NCI-H2171 treated with DMSO at 0.1 percent for 48 hours (cell line): ENCODE results near the gene TMEM208.

Source experiments
- DNase-seq: peaks from one replicate; lab custom pipeline; 2025; lab: John Stamatoyannopoulos, UW

Gene TMEM208

DNA sequence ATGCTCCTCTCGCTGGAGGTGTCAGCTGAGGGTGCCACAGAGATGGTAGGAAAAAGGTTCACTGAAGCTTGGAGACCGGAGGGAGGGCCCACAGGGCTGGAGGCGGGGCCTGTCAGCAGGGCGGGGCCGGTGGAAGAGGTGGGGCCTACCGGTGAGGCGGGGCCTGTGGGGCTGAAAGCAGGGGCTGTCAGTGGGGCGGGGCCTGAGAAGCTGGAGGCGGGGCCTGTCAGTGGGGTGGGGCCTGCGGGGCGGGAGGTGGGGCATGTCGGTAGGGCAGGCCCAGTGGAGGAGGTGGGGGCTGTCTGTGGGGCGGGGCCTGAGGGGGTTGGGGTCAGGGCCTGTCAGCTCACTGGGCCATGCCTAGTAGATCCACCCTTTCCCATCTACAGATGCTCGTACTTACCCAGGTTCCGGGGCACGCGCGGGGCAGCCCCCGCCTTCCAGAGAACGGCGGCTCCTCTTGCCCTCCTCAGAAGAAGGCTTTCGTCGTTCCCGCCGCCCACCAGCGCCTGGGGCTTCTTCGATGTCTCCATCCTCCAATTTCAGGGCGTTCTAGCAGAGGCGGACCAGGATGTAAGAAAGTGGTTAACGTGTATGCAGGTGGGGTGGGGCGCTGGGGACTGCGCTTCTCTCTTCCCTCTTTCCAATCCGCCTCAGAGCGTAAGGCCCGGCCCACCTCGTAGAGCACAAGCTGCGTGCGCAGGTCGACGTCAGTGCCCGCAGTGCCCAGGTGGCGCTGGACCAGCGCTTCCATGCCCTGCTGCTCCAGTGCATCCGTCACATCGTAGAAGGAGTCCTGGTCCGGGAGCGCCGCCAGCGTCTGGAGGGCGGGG, 9.8 kb downstream of the TMEM208 start:
- DNase-seq, result no peak

DNA sequence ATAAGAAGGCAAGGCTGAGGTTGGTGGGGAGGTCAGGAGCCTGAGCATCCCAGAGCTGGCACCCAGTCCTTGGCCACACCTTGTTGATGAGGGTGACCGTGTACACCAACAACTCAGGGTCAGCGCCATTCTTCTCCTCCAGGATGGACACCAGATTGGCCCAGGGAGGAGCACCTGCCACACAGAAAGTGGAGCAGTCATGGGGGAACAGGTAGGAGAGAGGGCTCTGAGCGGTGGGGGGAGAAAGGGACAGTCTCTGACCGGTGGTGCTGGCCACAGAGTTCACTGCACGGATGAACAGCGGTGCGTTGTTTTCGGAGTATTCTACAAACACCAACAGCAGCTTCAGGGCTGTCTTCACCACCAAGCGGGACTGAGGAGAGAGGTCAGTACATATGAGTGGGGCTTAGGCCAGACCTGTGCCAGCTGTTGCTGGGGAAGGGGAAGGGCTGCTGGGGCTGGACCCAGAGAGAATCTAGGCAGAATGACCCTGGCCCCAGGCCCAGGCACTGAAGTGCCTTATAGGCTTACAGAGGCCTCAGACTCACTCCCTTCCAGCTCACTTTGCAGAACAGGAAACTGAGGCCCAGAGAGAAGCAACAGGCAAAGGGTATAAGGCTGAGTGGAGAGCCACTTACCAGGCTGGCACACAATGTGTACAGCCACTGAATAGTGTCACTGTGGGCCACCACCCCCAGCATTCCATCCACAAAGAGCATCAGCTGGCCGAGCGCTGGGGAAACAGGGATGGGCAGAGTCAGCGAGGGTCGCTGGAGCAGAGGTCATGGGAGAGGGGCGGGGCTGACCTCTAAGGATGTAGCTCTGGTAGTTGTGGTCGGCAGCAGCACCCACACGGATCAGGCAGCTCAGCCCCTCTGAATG, 10.7 kb downstream of the TMEM208 start:
- DNase-seq, result no peak

DNA sequence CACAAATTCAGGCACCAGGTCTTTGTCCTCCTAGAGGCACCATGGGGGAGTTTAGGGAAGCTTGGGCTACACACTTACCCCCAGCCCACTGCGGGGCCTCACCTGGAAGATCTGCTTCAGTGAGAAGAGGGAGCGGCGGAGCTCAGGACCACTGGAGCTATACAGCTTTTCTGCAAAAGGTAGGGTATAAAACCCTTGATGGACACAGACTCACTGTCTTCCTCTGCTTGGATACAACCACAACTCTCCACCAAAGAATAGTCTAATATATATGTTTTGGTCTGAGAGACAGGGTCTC, 11.3 kb downstream of the TMEM208 start:
- DNase-seq, result no peak

DNA sequence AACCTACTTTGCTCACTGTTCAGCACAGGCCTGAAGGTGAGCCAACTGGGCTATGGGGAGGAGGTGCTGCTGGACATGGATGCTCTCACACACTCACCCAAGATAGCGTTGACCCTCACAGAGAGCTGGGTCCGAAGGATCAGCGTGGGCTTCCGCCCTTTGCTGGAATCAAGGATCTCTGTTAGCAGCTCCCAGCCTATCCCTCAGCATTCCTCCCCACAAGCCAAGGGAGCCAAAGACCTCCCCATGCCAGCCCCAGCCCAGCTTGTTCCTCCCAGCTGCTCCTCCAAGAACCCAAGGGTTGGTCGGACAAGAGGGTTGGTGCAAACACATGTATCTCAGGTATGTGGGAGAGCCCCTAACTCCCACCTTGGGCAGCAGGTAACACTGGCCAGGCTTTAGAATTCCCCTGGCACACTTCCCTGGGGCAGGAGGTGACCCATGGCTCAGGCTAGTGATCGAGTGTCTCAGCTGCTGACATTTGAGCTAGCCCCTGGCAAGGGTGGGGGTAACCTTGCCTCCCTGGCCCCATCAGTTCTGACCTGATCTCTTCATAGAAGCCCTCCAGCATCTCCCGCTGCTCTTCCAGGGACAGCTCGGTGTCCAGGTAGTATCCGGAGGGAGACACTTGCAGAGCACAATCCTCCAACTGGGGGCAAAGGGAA, 12.0 kb downstream of the TMEM208 start:
- no peak for DNase-seq

DNA sequence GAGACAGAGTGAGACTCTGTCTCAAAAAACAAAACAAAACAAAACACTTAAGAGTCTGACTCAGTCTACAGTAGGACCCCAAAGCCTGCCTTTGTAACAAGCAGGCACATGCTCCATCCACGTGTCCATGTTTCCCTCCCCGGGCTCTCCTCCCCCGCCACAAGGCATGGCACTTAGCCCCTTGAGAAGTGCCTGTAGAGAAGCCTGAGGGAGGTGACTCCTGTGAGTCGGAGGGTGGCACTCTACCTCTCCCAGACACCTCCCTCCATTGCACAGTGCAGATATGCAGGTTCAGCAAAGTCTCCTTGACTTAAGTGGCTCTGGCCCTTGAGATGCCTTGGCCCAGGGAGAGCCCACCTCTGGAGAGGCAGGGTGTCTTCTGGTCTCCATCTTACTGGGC, 13.6 kb downstream of the TMEM208 start:
- no peak for DNase-seq

DNA sequence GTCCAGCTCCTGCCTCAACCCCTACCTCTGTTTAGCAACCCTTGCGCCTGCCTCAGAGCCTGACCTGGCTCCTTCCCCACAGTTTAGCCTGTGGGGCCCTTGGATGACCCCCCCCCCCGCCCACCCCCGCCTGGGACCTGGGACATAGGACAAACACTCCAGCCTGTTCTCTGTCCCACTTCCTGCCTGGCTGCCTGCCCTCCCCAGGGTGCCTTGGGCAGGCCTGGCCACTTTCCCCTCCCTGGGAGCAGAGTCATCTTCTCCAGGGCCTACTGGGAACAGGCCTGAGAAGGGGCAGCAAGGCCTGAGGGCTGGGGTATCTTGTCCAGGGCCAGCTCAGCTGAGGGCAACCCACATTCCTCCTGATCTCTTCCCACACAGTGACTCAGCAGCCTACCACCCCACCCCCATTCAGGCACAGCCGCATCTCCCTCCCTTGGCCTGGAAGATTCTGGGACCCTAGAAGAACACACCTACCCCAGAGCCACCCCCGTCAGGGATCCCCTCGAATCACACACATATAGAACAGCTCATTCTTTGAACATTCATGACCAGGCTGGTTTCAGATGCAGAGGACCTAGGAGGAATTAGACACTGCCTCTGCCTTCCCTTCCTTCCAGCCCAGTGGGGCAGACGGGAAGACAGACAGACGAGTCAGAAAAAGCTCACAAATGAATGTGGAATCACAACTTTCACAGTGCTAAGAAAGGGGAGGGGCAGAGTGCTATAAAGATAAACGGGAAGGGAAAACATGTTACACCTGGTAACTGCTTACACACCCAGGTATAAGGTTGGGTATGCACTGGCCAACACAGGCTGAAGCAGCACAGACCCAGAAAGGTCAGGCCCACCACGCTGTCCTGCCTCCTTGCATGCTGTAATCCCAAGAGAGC, 14.3 kb downstream of the TMEM208 start:
- DNase-seq, result no peak

DNA sequence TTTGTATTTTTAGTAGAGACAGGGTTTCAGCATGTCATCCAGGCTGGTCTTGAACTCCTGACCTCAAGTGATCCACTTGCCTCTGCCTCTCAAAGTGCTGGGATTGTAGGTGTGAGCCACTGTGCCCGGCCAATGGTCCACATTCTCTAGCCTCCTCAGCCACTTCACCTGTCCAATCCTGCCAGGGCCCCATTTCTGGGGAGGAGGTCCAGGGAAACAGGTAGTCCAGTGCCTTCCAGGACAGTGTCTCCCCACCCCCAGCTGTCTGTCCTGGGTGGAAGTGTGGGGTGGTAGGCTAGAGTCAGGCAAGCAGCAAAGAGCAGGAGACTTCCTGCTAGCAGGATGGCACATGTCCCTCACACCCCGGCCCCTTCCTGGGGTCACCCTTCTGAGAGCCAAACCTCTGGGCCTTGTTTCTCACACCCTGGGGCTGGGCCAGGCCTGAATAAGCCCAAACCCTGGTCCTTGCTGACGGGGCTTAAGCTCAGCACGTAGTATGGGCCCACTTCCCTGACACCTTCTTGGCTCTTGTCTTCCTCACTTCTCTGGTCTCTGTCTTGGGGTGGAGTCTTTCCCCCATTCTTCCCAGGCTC, 15.3 kb downstream of the TMEM208 start:
- no peak for DNase-seq

DNA sequence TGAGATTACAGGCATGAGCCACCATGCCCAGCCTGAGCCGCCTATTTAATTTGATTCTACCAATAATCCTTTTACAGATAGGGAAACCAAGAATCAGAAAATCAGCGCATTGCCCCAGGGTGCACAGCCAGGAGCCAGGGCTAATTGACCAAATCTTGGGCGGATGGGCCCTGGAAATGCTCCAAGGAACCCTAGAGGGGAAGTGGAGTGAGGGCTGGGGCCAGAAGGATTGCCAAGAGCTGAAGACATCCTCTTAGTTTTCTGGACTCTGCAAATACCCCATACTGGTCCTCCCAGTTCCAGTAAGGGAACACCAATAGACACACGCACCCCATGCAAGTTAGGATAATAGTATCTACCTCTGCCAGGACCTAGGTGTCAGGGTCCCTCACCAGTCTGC, 16.6 kb downstream of the TMEM208 start:
- DNase-seq, result no peak

DNA sequence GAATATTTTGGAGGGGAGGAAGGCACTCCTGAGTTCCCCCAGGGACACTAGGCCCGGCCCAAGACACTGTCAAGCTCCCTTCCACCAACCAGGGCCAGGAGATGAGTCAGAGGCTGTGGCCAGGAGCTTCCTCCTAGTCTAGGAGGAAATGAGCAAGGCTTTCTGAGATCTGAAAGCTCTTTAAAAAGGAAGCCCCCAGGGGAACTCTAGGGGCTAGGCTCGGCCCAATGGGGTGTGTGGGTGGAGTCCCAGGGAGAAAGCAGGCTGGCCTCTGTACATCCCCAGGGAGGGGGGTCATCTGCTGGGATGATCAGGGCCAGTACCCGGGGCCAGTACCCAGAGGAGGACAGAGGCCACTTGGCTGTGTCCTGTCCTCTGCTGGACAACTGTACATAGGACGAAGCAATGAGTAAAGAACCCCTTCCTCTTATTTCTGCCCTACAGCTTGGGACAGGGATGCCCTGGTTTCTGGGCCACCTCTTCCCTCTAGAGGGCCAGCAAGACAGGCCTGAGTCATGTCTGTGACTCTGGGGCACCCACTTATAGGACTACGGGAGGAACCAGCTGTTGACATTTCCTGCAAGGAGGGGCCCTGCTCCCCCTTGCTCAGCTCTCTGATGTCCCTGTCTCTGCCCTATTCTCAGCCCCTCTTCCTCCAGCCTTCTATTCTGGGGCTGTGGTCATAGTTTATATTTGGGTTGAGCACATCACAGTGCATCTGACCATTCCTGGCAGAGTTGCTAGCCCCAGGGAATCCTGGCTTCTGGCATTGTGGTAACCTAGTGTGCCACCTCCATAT, 17.7 kb downstream of the TMEM208 start:
- DNase-seq, result no peak

DNA sequence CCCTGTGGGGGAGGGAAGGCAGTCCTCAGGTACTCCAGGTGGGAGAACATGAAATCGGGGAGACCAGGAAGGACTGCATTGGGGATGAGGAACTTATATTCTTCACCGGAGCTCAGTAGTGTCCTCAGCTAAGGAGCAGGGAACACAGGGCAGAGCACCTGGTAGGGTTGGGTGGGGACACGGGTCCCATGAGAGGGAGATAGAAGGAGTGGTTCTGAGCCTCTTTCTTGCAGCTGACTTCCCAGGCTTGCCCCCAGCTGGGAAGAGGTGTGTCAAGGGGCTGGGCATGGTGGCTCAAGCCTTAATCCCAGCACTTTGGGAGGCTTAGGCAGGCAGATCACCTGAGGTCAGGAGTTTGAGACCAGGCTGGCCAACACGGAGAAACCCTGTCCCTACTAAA, 18.3 kb downstream of the TMEM208 start:
- DNase-seq, result no peak

DNA sequence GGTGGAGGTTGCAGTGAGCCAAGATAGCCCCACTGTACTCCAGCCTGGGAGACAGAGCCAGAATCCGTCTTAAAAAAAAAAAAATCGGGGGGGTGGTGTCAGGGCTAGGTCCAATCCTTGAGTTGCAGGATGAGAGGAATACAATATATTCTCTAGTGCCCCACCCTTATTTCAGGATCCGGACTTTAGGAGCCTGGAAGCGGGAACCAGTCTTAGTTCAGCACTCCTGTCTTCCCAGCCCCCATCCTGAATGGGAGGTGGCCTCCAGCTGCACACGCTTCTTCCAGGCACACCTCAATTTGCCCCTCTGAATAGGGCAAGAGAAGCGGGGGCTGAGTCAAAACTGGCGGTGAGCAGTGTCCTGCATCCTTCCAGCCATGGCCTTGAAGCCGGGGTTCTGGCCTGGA, 18.7 kb downstream of the TMEM208 start:
- DNase-seq, result no peak

DNA sequence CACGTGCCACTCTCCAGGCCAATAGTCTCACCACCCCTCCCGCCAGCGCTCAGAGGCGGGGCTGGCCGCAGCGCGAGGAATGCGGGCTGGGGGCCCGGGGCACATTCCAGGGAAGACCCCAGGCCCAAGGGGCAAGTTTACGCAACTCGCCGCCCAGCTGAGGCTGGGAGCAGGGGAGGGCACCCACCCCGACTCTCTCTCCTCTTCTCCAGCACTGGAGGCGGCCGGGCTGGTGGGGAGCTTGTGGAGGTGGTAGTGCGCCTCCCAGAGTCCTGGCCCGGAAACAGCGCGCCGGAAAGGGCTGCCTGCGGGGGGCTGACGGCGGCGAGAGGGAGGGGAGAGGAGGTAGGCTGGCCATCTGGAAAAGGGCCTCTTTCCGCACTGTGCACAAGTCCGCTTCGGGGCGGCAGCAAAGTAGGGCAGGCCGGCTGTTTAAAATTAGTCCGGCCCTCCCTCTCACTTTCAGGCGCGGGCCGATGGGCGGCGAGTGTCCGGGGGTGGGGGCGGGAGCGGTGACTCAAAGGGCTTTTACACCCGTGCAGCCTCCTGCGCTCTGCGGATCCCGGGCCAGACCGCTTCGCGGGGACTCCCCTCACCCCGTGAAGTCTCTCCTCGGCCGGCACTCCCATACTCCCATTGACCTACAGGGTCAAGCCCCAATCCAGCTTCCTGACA, 19.3 kb downstream of the TMEM208 start:
- peak; percentile 22 for DNase-seq

DNA sequence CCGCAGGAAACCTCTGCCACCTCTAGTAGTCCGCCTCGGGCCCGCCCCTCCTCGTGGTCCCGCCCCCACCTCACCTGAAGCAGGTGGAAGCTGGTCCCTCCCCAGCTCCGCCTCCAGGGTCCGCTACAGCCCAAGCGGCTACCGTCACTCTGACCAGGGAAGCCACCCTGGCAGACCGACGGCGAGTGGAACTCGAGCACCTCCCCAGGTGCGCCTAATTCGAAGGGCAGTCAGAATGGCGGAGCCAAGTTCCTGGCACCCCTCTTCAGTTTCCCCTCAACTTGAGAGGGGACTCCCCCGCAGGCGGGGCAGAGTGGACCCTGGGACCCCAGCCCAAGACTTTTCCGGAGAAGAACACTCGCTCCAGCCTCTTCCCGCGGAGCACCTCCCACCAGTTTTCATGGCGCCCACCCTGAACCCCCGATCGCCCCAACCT, 19.8 kb downstream of the TMEM208 start:
- peak; percentile 44 for DNase-seq

DNA sequence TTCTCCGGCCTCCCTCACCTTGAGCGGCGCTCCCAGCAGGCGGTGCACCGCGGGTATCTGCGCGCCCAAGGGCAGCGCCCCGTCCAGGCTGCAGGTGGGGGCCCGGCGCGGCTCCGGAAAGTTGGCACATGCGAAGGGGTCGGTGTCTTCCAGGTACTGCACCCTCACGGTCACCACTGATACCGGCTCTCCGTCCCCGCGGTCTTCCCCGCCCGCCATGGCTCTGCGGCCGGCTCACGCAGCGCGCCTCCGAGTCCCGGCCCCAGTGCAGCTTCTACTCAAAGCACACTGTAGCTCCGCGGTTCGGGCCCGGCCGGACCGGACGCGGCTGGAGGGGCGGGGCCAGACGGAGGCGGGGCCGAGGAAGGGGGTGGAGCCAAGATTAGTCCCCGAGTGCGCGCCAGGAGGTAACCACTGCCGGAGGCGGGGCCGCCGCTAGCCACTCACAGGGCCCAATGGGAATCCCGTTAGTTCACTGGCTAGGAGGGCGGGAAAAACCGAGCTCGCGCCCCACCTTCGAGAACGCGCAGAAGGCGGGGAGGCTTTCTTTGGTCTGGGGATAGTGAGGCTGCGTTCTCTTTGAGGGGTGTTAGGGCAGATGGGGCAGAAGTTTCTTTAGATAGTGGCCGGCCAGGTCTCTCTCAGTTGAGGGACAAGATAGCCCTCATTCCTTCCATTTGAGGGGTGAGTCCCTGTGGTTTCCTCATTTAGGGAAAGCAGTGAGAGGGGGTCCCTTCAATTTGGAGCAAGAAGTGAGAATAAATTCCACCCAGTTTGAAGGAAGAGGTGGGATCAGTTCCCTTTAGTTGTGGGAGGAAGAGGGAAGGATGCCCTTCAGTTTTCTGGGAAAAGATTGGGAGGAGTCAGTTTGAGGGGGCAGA, 20.5 kb downstream of the TMEM208 start, which contains the start of gene FHOD1:
Gene FHOD1, minus strand, starts transcription at position 290 of the 881 bp plus-strand sequence. Its CDS starts 71 bp downstream, at position 219.
- peak; percentile 91 for DNase-seq

DNA sequence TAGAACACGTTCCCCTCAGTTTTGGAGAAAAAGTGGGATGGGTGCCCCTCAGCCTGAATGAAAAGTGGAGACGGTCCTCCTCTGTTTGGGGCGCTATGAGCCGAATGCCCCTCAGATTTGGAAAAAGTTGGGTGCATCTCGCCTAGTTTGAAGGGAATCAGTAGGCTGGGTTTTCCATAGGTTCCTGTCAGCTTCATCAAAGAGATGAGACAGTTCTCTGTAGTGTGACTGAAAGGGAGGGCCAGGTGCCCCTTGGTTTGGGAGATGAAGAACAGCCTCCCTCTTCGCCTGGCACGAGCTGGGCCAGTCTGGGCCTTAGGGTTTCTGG, 21.1 kb downstream of the TMEM208 start:
- DNase-seq, result no peak

DNA sequence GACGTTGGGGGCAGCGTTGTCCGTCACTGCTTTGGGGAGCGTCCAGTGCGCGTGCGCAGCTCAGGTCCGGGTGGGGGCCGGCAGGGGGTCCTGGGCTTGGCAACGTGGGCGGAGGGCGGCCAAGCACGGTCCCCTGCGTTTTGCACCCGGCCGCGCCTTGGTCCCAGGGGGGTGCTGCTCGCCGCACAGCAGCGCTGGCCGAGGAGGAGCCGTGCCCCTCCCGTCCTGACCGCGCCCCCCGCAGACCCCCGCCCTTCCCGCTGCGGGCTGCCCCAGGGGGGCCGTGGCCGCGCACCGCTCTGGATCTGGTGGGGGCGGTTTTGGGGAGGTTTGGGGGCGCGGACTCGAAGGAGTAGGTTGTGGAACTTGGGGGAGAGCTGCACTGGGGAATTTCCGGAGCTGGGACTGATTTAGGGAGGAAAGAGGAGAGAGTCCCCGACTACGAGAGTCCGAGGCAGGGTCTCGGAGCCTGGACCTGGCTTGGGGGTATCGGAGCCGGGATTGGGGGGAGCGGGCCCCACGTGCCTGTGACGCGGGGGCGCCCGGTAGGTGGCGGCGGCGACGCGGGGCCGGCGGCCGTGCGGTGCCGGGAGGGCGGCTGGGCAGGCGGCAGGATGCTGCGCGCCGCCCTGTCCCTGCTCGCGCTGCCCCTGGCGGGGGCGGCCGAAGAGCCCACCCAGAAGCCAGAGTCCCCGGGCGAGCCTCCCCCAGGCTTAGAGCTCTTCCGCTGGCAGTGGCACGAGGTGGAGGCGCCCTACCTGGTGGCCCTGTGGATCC, 21.7 kb downstream of the TMEM208 start, which contains the start of gene SLC9A5:
Gene SLC9A5, plus strand, starts transcription at position 579 of the 777 bp plus-strand sequence. Its CDS starts 36 bp downstream, at position 615.
- DNase-seq, result no peak

DNA sequence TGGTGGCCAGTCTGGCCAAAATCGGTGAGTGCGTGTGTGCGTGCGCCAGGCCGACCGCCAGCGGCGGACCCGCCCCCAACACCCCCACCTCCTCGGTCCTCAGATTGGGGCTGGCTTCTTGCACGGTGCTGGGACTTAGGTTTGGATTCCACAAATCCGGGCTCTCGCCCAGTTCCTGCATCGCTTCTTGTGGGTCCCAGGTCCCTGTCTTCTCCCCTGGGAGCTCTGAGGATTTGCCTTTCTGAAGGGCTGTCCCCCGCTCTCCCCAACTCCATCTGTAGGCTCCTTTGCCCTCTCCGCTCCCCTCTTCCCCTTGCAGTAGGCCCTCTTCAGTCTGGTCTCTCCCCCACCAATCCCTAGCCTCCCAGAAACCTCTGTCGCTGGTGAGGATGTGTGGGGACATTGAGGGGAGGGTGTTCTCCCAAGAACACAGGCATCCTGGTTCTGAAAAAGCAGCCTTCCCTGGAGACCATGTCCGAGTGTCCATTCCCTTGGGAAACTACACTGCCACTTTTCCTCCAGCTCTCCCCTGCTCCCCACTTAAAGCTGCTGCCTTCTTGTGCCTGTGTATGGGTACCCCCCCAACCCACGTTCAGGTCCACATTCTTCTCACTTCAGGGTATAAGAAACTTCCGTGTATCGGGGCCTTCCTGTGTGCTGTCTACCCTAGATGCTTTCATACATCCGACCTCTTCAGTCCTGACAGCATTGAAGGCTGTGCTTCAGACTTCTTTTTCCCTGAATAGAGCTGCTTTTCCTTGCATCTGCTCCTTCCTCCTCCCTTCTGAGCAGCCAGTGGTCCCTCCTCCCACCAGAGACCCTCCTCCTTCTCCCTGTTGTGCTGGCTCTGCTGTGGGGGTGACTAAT, 22.5 kb downstream of the TMEM208 start:
- DNase-seq, result no peak
